CD4-positive, alpha-beta T cell treated with Interleukin-21 for 1 hour (primary cell): ENCODE data around the gene ARHGEF7.
"Not testable (repeated sequence)": the region's sequence is repeated elsewhere in the genome, so short reads cannot be mapped to it uniquely, and the experiment has no call there.

Source experiments
- DNase-seq: peaks from one replicate; pipeline ENCODE4 v3.0.0-alpha.2; 2020

ARHGEF7 gene, protein sequence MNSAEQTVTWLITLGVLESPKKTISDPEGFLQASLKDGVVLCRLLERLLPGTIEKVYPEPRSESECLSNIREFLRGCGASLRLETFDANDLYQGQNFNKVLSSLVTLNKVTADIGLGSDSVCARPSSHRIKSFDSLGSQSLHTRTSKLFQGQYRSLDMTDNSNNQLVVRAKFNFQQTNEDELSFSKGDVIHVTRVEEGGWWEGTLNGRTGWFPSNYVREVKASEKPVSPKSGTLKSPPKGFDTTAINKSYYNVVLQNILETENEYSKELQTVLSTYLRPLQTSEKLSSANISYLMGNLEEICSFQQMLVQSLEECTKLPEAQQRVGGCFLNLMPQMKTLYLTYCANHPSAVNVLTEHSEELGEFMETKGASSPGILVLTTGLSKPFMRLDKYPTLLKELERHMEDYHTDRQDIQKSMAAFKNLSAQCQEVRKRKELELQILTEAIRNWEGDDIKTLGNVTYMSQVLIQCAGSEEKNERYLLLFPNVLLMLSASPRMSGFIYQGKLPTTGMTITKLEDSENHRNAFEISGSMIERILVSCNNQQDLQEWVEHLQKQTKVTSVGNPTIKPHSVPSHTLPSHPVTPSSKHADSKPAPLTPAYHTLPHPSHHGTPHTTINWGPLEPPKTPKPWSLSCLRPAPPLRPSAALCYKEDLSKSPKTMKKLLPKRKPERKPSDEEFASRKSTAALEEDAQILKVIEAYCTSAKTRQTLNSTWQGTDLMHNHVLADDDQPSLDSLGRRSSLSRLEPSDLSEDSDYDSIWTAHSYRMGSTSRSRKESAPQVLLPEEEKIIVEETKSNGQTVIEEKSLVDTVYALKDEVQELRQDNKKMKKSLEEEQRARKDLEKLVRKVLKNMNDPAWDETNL

DNA sequence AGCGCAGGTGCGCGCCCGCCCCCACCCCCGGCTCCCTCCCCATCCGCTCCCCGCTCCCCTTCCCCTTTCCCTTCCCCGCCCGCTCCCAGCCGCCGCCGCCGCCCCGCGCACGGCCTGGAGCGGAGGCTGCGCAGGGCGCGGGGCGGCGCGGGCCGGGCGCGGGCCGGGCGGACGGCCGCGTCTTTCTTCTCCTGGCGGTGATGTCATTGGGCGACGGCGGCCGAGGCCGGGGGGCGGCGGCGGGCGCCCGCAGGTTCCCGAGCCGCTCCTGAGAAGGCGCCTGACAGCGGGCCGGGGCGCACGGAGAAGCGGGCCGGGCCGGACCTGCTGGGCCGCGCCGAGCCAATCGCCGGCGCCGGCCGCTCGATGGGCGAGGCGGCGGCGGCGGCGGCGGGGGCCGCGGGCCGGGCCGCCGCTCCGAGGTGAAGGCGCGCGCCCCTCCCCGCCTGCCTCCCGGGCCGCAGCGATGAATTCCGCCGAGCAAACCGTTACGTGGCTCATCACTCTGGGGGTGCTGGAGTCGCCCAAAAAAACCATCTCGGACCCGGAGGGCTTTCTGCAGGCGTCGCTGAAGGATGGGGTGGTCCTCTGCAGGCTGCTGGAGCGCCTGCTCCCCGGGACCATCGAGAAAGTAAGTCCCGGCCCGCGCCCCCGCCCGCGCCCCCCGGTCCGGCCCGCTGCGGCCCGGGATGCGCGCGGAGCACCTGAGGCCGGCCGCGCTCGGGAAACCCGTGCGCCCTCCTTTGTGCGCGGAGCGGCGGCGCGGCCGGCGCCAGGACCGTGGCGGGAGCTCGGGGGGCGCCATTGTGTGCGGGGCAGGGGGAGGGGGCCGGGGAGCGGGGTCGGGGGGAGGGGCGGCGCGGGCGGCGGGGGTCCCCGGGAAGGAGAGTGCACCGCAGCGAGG is at the start of gene ARHGEF7:
TSS of gene ARHGEF7 (plus strand) at position 250 of the 904 bp plus-strand sequence. CDS start at position 467, 217 bp downstream.
- no peak for DNase-seq

DNA sequence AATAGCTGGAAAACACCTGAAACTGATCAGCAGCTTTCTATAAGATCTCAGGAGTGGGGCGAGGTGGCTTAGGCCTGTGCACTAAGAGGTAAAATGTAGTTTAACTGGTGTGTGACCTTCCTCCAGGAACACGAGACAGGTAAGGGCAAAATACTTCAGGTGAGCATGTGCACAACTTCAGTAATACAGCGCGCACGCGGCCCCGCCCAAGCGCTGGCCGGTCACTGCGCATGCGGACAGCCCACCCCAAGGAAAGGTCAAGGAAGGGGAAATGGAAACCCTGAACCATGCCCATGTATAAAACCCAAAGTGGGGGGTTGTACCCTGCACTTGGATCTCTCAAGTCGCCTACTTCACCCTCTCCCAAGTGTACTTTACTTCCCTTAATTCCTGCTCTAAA is 49.4 kb upstream of the ARHGEF7 start:
- no peak for DNase-seq

DNA sequence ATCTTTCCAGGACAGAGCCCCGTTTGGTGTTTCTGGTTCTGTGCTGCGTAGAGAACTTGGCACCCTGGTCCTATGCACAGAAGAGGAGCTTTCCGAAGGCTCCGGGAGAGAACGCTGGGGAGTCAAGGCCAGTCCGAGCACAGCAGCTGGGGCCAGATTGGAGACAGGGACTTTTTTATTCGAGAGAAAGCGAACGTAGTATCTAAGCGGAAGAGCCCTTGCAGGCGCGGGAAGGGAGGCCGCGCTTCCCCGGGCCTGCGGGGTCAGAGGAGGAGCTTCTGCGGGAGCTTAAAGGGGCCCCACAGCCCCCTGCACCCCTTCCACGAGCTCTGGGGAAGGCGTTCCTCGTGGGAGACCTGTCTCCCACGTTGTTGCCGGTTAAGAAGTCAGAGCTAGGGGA is 48.6 kb upstream of the ARHGEF7 start:
- DNase-seq: no peak

DNA sequence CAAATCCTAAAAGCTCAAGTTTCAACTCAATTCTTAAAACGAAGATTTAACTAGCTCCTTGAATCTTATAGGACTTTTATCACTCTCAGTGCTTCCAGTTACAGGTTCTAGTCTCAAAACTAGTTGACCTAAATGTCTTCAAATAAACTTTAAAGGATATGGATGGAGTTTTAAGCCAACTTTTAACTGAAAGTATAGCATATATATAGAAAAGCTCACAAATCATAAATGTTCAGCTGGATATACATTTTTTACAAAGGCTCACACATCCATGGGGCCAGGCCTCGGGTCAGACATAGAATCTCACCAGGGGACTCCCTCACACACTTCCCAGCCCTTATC is 47.1 kb upstream of the ARHGEF7 start:
- no peak for DNase-seq

DNA sequence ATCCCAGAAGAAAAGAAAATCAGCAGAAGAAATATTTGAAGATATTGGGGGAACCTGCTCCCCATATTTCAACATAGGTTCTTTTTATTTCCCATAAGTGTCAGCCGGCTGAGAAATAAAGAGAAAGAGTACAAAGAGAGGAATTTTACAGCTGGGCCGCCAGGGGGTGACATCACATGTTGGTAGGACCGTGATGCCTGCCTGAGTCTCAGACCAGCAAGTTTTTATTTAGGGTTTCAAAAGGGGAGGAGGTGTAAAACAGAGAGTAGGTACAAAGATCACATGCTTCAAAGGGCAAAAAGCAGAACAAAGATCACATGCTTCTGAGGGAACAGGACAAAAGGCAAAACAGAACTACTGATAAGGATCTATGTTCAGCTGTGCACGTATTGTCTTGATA is 44.0 kb upstream of the ARHGEF7 start:
- not testable (repeated sequence) for DNase-seq

DNA sequence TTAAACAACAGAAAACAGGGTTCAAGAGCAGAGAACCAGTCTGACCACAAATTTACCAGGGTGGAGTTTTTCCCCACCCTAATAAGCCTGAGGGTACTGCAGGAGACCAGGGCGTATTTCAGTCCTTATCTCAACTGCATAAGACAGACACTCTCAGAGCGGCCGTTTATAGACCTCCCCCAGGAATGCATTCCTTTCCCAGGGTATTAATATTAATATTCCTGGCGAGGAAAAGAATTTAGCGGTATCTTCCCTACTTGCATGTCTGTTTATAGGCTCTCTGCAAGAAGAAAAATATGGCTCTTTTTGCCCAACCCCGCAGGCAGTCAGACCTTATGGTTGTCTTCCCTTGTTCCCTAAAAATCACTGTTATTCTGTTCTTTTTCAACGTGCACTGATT is 43.6 kb upstream of the ARHGEF7 start:
- not testable (repeated sequence) for DNase-seq

DNA sequence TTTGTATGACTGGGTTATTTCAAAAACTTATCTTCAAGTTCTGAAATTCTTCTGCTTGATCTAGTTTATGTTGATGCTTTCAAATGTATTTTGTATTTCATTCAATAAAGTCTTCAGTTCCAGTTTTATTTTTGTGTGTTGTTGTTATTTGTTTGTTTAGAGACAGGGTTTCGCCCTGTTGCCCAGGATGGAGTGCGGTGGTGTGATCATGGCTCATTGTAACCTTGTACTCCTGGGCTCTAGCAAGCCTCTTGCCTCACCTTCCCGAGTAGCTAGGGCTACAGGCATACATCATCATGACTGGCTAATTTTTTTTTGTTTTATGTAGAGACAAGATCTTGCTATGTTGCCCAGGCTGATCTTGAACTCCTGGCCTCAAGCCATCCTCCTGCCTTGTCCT is 40.3 kb upstream of the ARHGEF7 start:
- DNase-seq: no peak

DNA sequence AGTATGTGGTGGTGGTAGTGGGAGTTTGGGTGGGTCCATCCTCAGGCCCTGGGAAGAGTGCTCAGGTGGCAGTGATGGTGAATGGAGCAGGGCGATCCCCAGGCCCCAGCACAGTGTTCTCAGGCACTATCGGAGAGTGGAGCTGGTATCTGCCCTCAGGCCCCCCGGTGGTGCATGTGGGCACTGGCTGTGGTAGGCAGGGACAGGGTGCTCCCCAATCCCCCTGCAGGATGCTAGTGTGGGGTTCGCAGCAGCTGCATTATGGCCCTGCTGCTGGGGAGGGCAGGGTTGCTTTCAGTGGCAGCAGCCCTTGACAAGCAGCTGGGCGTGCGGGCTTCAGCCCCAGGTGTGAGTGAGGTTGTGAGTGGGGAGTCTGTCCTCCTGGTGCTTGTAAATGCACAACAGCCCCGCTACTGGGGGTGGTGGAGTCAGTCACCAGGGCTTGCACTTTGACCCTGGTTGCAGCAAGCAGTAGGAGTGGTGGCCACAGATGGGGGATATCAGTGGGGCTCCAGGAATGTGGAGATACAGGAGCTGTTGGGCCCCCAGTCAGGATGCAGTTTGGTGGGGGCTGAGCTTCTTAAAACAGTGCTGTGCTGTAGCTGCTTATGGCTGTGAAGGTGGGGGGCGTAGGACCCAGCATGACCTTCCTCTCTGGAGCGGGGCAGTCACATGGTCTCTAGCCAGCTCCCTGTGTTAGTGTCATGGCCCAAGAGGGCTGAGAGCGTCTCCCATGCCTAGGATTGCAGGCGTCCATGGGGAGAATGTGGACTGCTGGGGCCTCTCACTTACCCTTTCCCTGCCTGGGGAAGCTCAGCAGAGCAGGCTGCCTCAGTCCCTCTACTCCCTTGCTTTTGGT is 38.7 kb upstream of the ARHGEF7 start:
- no peak for DNase-seq

DNA sequence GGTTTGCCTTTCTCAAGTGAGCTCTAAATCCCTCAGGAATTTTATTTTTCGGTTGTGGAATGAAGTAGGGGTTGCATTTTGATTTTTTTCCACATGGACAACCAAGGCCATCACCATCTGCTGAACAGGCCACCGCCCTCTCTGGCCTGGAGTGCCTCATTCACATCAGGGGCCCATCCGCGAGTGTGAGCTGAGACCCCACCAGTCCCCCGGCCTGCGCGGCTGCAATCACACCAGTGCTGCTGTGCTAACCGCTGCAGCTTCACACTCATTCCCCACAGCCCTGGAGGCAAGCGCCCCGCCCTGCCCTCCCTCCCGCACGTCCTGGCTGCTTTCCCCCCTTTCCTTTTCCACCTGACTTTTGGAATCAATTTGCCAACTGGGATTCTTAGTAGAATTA is 35.7 kb upstream of the ARHGEF7 start:
- DNase-seq: no peak

DNA sequence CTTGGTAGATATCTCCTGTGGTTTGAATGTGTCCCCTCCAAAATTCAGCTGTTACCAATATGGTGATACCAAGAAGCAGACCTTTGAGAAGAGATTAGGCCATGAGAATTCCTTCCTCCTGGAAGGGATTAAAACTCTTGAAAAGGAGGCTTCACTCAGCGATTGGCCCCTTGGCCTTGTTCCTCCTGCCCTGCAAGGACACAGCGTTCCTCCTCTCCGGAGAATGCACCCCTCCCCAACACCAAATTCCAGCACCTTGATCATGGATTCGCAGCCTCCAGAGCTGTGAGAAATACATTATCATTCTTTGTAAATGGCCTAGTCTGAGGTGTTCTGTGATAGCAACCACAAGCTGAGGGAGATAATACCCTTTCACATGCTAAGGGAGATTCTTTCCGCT is 34.5 kb upstream of the ARHGEF7 start:
- no peak for DNase-seq

DNA sequence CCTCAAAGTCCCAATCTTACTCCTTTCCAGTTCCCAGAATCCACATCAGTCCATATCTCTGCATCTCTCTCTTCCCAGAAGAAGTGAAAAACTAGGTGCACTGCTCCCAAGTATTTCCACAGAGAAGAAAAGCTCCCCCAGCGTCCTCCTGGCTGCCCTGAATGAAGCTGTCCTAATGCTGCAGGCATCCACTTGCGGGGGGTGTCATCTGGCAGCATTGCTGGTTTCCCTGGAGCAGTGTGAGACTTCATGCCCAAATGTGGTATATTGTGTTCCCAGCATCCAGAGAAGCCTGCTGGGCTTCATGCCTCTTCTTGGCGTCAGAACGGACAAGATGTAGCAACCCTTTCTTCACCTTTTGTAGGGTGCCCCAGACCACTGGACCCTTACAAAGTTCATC is 32.9 kb upstream of the ARHGEF7 start:
- no peak for DNase-seq

DNA sequence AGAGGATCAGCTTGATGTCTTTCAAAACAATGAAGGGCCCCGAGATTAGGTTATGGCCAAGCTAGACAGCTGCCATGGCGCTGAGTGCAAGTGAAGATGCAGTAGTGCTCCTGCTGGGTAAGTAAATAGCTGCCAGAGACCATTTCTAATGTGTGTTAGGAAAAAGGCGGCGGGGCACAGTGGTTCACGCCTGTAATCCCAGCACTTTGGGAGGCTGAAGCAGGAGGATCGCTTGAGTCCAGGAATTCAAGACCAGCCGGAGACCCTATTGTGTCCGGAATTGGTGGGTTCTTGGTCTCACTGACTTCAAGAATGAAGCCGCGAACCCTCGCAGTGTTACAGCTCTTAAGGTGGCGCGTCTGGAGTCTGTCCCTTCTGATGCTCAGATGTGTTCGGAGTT is 32.3 kb upstream of the ARHGEF7 start:
- DNase-seq: not testable (repeated sequence)

DNA sequence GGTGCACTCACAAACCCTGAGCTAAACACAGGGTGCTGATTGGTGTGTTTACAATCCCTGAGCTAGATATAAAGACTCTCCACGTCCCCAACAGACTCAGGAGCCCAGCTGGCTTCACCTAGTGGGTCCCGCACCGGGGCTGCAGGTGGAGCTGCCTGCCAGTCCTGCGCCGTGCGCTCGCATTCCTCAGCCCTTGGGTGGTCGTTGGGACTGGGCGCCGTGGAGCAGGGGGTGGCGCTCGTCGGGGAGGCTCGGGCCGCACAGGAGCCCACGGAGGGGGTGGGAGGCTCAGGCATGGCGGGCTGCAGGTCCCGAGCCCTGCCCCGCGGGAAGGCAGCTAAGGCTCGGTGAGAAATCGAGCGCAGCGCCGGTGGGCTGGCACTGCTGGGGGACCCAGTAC is 31.4 kb upstream of the ARHGEF7 start:
- not testable (repeated sequence) for DNase-seq

DNA sequence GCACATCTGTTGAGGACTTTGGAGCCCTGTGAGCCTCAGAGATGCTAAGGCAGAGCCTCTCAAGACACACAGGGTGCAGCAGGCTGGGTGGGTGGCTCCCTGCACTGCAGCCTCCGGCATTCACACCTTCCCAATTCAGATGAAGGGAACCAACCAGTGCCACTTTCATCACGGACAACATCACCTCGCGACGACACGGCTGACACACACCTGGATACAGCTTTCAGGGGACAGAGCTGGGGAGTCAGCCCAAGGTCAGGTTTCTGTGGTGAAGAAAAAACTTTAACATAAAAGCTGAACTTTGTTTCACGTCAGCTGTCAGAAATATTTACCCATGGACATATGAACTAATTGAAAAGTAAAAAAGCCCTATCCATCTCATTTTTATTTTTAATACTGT is 24.9 kb upstream of the ARHGEF7 start:
- no peak for DNase-seq

DNA sequence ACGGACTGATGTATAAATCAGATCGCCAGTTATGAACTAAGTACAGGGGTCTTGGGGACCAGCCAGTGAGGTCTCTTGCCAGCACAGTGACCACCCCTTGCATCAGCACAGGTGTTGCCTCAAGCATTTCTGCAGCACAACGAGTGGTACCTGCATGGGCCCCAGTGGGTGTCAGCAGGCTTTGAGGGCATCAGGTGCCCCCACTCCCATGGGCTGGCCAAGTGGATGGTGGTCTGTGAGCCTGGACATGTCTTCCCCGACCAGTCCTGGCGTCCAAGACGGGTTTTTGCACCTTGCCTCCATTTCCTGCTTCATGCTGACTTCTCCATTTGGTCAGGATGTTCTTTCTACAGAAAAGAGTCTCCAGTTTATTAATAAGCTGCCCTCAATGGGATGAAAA is 22.4 kb upstream of the ARHGEF7 start:
- no peak for DNase-seq

DNA sequence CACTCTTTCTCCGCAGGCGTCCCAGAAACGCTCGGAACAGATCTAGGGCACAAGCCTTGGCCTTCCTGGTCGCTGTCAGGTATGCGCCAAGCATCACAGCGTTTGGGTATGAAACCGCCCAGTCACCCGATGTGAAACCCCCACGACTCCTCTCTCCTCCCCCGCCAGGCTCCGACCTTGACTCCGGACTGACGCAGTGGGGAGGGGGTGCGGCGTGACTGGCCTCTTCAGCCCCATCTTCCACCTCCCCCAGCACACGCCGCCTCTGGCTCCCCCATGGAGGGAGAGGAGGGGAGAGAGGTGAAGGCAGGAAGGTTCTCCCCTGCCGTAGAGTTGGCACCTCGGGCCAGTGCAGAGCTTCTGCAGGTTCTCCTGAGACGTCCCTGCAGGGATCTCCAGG is 22.0 kb upstream of the ARHGEF7 start:
- DNase-seq: no peak

DNA sequence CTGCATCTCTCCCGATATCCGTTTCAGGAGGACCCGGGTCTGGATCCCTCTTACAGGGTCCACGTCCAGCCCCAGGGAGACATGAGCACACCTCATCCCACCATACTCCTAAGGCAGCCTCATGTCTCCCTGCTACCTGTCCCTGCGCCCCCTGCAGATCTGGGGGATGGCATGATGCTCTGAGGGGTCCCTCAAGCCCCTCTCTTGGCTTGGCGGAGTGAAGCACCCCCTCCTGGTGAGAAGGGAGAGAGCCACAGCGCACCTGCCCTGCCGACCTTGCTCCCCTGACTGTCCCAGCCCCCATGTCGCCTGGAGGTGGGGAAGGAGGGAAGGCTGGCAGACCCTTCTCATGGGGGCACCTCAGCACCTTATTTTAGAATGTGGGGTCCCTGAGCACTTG is 21.5 kb upstream of the ARHGEF7 start:
- DNase-seq: no peak

DNA sequence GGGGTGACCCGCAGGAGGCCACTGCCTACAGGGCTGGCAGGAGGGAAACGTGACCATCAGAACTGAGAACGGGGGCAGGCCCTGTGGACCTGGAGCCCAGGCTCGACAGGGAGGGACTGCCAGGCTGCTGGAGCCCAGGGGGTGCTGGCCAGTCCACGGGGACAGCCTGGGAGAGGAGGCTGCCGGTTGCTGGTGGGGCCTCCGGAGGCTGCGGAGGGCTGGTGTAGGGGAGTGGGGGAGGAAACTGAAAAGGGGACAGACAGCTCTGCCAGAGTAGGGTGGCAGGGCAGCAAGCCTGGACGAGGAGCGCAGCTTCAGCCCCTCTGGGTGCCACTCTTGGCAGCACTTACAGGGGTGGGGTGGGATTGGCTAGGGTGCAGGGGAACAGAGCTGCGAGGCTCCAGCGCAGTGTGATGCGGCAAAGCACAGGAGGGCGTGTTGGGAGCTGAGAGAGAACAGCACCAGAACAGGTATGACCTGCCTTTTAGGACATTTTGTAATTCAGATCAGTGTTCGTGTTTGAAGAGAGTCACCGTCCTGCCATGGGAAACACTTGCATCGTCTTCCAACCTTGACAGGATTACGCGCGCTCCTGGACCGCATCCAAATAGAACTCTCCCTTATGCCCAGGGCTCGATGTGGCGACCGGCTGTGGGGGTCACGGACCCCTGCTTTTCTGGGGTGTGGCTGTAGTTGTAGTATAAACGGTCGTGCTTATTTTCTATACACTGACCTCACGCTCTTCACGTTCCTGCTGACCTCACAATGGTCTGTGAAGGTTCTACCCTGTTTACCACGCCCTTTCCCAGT is 19.9 kb upstream of the ARHGEF7 start:
- no peak for DNase-seq

DNA sequence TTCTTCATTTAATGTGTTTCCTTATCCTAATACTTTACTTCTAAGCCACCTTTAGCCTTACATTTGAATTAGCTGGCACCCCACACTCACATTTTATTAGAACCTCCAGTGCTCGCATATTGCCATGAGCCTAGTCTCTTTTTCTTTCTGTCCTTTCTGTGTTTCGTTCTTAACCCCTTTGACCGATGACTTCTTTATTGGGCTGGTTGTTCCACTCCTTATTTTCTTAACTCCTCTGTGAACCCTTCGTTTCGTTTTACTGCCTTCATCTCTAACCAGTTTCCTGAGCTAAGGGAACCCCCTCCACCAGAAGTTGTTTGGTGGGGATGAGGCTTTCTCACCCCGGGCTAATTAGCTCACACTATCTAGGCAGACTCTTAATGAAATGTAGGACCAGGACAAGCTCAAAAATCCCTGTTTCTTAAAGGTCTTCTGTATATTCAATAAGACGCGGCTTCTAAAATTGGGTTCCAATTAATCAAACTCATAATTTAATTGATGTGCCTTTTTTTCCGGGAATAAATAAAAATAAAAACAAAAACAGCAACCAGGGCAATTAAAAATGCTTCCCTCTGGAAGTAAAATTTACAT is 19.1 kb upstream of the ARHGEF7 start:
- no peak for DNase-seq

DNA sequence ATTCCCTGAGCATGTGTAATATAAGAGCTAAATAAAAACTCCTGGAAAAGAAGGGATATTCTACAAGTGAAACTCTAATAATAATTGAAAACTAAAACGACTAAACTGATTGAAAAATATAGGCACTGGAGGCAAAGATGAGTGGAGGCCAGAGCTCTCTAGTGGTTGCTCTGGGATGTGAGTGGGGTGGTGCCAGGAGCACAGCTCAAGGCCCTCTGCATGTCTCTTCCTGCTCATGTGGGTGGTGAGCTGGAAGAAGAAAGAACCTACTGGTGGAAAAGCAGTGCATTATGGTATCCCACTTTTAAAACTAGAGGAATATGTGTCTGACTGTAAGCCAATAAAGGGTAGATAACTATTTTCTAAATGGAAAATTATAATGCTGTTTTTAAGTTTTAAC is 15.8 kb upstream of the ARHGEF7 start:
- no peak for DNase-seq

DNA sequence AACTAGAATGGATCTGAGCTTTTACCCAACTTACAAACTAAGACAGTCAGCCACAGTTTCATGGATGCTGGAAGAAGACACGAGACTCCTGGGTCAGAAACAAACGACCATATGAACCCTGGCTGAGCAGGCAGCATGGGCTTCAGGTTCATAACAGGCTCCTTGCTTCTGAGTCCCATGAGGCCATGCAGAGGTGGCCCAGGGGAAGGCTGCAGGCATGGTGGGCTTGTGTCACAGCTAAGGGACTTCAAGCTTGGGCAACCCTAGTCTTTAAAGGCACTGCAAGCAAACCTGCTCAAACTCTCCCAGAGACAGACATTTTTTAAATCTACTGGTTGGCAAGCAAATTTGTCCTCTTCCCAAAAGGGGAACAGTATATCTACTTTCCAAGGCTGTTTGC is 5.1 kb upstream of the ARHGEF7 start:
- no peak for DNase-seq
